GM12891 (cell line): ENCODE results near the gene CHID1.

Source experiments
- POLR2A ChIP-seq: IDR thresholded peaks from 2 replicates; pipeline ENCODE4 v1.6.1; 2011; ENCODE audit warnings: low read depth, low read length, control low read depth
- POLR2AphosphoS5 ChIP-seq: IDR thresholded peaks from 2 replicates; pipeline ENCODE4 v1.6.1; 2011; ENCODE audit warnings: low read depth, low read length, control low read depth
- POU2F2 ChIP-seq: IDR thresholded peaks from 2 replicates; pipeline ENCODE4 v1.6.1; 2011; ENCODE audit warnings: low read depth, mild to moderate bottlenecking, control low read depth, low read length, moderate library complexity
- SPI1 ChIP-seq: IDR thresholded peaks from 2 replicates; pipeline ENCODE4 v1.6.1; 2011; ENCODE audit warnings: low read depth, low read length, control low read depth
- TAF1 ChIP-seq: IDR thresholded peaks from 2 replicates; pipeline ENCODE4 v1.6.1; 2011; ENCODE audit warnings: low read depth, low read length, control low read depth

- TF ChIP-seq POLR2A (no peak), POLR2AphosphoS5 (no peak), SPI1 (no peak), TAF1 (no peak), POU2F2 (no peak)
Measured at GRCh38 chr11:847876-848275, 62.7 kb downstream of the CHID1 start.
